Measurements from ENCODE around the gene VANGL1.

DNA sequence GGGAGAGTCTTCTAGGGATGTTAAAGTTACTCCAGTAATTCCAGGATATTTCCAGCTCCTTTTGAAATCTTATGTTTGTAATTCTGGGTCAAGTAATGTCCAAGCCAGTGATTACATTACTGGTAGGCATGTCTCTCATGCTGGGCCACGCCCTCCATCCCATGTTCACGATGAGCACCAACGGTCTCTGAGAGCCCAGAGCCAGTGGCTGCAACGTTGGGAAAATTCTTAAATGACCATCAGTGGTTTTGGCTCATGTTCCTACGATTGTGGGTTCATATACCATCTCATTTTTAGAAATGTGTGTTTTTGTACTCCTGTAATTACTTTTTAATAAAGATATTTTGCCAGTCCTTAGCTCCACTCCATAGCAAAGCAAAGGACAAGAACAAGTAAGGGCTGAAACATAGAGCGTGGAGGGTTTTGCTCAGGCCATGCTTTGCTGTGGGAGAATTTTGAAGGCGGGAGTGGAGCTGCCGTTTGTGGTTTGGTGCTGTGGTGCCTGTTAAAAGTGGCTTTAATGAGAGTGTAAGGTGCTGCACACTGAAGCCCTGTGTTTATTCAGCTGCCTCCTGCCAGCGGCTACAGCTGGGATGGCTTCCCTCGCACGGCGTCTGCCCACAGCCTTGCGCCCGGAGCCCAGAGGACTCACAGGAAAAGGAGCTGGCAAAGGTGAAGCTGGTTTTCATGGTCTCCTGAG is 28.9 kb downstream of the VANGL1 start:
- TF ChIP-seq, protein P1, sequence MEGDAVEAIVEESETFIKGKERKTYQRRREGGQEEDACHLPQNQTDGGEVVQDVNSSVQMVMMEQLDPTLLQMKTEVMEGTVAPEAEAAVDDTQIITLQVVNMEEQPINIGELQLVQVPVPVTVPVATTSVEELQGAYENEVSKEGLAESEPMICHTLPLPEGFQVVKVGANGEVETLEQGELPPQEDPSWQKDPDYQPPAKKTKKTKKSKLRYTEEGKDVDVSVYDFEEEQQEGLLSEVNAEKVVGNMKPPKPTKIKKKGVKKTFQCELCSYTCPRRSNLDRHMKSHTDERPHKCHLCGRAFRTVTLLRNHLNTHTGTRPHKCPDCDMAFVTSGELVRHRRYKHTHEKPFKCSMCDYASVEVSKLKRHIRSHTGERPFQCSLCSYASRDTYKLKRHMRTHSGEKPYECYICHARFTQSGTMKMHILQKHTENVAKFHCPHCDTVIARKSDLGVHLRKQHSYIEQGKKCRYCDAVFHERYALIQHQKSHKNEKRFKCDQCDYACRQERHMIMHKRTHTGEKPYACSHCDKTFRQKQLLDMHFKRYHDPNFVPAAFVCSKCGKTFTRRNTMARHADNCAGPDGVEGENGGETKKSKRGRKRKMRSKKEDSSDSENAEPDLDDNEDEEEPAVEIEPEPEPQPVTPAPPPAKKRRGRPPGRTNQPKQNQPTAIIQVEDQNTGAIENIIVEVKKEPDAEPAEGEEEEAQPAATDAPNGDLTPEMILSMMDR (IDR thresholded peaks at IDR 0.05; ENCODE audit: low read depth, low read length): no peak
- TF ChIP-seq EZH2phosphoT487 (IDR thresholded peaks at IDR 0.05; ENCODE audit: low read depth): no peak
